Ecto neural progenitor cell (in vitro differentiated cells): ENCODE results near the gene DNAH5.
"Not testable (repeated sequence)": the region's sequence is repeated elsewhere in the genome, so short reads cannot be mapped to it uniquely, and the experiment has no call there.

ENCODE experiments used
- DNase-seq: peaks from one replicate; pipeline ENCODE4 v3.0.0-alpha.2; 2018; ENCODE audit warnings: low spot score

DNAH5 gene

DNA sequence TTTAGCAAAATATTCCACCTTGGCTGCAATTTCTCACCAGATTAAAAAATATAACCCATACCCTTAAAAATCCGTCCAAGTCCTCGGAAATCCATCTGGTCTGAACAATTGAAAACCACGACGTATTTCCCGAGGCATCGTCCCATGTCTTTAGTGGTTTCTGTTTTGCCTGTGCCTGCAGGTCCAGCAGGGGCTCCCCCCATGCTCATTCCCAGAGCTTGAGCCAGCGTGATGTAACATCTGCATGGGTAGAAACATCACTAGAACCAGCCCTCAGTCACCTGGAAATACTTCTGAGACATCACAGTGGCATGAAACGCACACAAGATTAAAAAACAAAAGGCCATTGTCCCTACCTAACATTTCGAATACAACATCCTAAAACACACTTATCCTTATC, 114.0 kb downstream of the DNAH5 start:
- DNase-seq = no peak

DNA sequence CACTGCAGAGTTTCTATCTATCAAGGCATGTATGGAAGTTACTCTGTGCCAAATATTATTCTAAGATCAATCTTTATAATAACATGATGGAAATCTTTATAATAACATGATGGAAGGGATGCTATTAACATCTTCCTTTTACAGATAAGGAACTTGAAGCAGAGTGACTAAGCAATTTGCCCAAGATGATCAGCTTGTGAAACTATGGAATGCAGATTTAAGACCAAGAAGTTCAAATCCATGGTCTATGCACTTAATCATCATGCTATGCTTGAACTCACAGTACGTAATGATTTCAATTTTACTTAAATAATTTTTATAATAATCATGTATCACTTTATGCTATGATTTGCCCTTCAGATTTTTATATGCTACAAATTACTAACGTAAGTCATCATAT, 123.1 kb downstream of the DNAH5 start:
- DNase-seq = no peak

- DNase-seq = no peak
These were observed 128.4 kb downstream of the DNAH5 start for GRCh38 chr5:13816126-13816525.

GRCh38 chr5:13814301-13814700, 130.2 kb downstream of the DNAH5 start:
- no peak for DNase-seq

DNA sequence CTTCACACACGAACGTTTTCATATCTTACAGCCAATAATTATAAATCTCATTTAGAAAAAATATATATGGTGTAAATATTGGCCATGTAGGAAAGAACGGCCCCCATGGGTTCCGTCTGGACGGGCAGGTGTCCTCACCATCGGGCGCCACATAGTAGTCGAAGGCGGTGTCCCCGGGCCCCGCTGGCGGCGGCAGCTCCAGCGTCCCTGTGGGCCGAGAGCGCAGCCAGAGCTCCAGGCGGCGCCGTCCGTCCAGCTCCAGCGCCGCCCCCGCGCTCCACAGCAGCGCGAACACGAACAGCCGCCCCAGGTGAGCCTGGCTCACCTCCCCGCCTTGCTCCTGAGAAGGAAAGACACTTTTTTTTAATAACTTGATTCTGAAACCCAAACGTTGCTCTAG, 134.6 kb downstream of the DNAH5 start:
- no peak for DNase-seq

- DNase-seq = no peak
These were observed 140.2 kb downstream of the DNAH5 start for GRCh38 chr5:13804336-13804735.

GRCh38 chr5:13798569-13798968, 145.9 kb downstream of the DNAH5 start:
- not testable (repeated sequence) for DNase-seq

DNA sequence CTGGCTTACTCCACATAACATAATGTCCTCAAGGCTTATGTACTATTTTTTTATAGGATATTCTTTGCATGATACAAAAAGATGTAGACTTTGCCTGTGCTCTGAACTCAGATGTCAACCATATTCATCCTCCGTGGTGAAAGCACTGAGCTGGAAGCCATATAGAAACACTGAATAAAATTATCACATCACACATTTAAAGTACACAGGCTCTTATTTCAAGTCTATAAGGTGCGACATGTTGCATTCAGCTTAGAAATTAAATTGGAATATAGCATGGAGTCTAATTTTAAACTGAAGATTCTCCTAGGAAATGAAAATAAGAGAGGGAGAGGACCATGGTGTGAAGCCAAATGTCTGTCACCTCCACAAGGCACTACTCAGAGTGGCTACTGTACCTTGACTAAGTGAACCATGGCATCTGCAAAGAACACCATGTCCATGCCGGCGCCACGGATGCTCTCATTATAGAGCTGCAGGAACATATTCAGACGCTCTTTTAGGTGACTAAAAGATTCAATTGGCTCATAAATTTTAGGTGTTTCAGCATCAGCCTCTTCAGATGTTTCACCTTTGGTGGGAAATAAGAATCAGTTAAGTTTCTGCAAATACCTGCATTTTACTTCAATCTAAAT, 158.6 kb downstream of the DNAH5 start:
- DNase-seq = no peak

DNA sequence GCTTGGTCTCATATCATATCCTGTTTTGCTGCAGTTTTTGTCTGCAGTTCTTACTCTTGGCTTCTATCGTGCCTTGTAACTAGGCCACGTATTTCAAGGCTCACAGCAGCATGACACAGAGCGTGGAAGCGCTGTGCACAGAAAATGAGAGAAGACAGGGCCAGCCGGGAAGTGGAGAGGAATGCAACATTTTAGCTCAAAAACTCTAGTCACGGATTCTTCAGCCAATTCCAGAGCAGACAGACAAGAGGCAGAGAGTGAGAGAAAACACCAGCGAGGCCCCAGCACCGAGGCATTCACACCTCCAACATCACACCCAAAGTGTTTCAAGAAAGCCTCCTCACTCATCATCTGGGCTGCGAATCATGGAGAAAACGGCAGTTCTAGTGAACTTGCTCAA, 160.8 kb downstream of the DNAH5 start:
- DNase-seq = no peak

- DNase-seq = no peak
These were observed 164.4 kb downstream of the DNAH5 start for GRCh38 chr5:13780081-13780480.

- DNase-seq = no peak
These were observed 170.8 kb downstream of the DNAH5 start for GRCh38 chr5:13773649-13774048.

- no peak for DNase-seq
These were observed 173.4 kb downstream of the DNAH5 start for GRCh38 chr5:13771011-13771571.

DNA sequence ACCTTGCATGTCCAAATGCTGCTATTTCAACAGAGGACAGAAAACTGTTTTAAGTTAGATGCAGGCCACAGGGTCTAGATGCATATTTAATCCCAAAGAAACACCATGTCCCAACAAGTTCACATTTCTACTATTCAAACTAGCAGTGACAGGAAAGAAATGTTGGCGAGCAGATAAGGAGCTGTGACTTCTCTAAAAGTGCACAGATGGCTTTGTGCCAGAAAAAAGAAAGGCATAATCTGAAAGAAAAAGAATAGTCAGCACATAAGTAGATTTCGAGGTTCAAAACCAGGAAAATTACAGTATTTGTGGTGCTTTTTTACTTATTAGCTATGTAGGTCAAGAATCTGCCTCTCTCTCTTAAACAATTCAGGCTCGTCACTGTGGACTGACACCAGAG, 178.3 kb downstream of the DNAH5 start:
- no peak for DNase-seq

DNA sequence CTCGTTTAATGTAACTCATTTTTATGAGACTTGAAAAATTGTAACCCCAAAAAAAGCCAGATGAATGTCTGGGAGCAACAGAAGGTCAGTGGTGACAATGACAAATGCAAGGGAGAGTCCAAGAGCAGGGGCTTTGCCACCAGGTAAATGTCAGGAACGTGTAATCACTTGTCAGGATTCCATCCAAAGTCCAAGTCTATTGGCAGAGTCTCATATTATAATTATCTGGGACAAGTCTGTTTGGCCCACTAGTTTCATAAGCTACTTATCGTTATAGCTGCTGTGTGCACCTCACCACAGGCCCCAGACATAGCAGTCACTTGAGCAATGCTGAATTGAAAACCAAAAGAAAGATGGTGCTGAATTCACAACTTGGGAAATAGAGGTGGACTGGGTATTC, 180.8 kb downstream of the DNAH5 start:
- DNase-seq = no peak

GRCh38 chr5:13749766-13750165, 194.7 kb downstream of the DNAH5 start:
- DNase-seq = no peak

- DNase-seq = no peak
These were observed 198.5 kb downstream of the DNAH5 start for GRCh38 chr5:13746026-13746425.

- no peak for DNase-seq
These were observed 199.0 kb downstream of the DNAH5 start for GRCh38 chr5:13745508-13745907.

DNA sequence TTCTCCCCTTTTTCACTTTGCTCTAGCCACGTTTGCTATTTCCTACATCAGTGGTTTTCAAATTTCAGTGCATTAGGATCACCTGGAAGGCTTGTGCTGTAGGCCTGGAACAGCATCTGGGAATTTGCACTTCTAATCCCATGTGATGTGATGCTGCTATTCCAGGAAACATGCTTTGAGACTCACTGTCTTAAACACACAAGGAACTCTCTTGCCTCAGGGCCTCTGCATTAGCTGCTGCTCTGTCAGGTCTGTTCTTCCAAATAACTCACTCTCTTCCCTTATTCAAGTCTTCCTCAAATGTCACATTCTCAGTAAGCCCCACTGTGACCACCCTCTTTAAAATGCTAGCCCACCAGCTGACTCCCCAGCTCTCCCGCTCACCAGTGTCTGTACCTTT, 204.0 kb downstream of the DNAH5 start:
- DNase-seq = no peak

- no peak for DNase-seq
These were observed 205.0 kb downstream of the DNAH5 start for GRCh38 chr5:13739479-13739878.

- DNase-seq = no peak
These were observed 208.8 kb downstream of the DNAH5 start for GRCh38 chr5:13735691-13736090.

DNA sequence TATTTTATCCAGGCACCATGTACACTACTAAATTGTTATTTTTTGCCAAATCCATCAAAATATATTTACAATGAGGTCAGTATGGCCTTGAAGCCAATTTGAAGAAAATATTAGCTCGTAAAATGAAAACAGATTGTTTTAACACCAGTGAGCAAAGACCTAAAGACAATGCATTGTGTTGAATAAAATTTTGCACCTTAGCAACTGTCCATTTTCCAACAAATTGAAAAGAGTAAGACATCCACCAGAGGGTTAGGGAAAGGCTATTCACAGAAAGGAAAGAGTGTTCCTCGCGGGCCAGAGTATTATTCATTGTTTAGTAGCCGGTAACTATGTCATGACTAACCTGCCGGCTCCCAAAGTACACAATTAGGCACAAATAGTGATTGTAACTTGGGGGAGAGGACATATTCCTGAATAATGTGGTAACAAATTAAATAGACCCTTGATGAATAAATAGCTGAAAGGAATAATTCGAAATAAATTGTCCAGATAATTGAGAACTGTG, 213.3 kb downstream of the DNAH5 start:
- no peak for DNase-seq

DNA sequence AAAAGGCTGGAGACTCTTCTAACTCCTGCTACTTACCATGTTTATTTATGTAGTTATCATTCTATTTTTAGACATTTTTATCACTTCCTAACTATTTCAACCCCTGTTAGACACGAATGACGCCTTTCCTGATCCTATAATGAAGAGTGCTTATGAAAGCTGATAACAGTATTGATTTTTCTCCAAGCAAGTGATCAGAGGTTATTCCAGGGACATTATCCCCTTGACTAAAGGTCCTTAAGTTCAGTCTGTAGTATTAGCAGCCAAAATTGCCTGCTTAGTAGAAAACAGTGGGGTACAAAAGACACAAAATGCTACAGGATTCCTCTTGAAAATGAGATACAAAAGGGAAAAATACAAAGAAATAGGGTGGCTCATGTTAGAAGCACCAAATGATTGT, 235.6 kb downstream of the DNAH5 start:
- no peak for DNase-seq

- no peak for DNase-seq
These were observed 236.1 kb downstream of the DNAH5 start for GRCh38 chr5:13708432-13708831.

GRCh38 chr5:13704396-13704795, 240.1 kb downstream of the DNAH5 start:
- no peak for DNase-seq
